SK-N-SH treated with all-trans-retinoic acid at 6 μM for 48 hours (cell line): ENCODE data around the gene SLC44A3.
A peak's percentile ranks its signal among the peaks of the same experiment; 100 is the strongest.

Source experiments
- ATAC-seq: fragments of 200-7000 bp; cut with Tn5 transposase; 3 replicates; pipeline ENCODE4 v1.9.1; 2020; ENCODE audit warnings: mild to moderate bottlenecking, moderate library complexity
- ARNTL ChIP-seq: fragments of 450-650 bp; formaldehyde crosslinking; IDR thresholded peaks from 2 replicates; pipeline ENCODE4 v1.5.0; 2020; ENCODE audit warnings: low read depth, mild to moderate bottlenecking, moderate library complexity, borderline replicate concordance
- BACH2 ChIP-seq: fragments of 250-450 bp; sonication (Bioruptor Pico); IDR thresholded peaks from 2 replicates; pipeline ENCODE4 v1.9.0; 2021; ENCODE audit warnings: mild to moderate bottlenecking, borderline replicate concordance
- CSRNP3 ChIP-seq: fragments of 250-450 bp; sonication (Bioruptor Pico); IDR thresholded peaks from 2 replicates; pipeline ENCODE4 v1.5.1; 2021; ENCODE audit warnings: mild to moderate bottlenecking, moderate library complexity
- GLIS3 ChIP-seq: fragments of 250-450 bp; sonication (Bioruptor Pico); IDR thresholded peaks from 2 replicates; pipeline ENCODE4 v1.5.0; 2020; ENCODE audit warnings: mild to moderate bottlenecking, moderate library complexity
- ISL1 ChIP-seq: fragments of 250-450 bp; sonication (Bioruptor Pico); IDR thresholded peaks from 2 replicates; pipeline ENCODE4 v2.1.2; 2022; ENCODE audit warnings: mild to moderate bottlenecking, moderate library complexity
- OSR1 ChIP-seq: fragments of 250-450 bp; sonication (Bioruptor Pico); IDR thresholded peaks from 2 replicates; pipeline ENCODE4 v1.8.0; 2022; ENCODE audit warnings: moderate library complexity, mild to moderate bottlenecking, inconsistent platforms
- POU6F1 ChIP-seq: fragments of 250-450 bp; sonication (Bioruptor Pico); IDR thresholded peaks from 2 replicates; pipeline ENCODE4 v1.8.0; 2021; ENCODE audit warnings: low read depth, mild to moderate bottlenecking, moderate library complexity, borderline replicate concordance
- PPARA ChIP-seq: fragments of 250-450 bp; sonication (Bioruptor Pico); IDR thresholded peaks from 2 replicates; pipeline ENCODE4 v1.5.0; 2020; ENCODE audit warnings: mild to moderate bottlenecking, borderline replicate concordance
- SNAI2 ChIP-seq: fragments of 250-450 bp; sonication (Bioruptor Pico); IDR thresholded peaks from 2 replicates; pipeline ENCODE4 v1.5.0; 2020; ENCODE audit warnings: mild to moderate bottlenecking, moderate library complexity
- TOX ChIP-seq: fragments of 250-450 bp; sonication (Bioruptor Pico); IDR thresholded peaks from 2 replicates; pipeline ENCODE4 v1.8.0; 2021; ENCODE audit warnings: mild to moderate bottlenecking, moderate library complexity, borderline replicate concordance
- TSHZ2 ChIP-seq: fragments of 250-450 bp; sonication (Bioruptor Pico); IDR thresholded peaks from 2 replicates; pipeline ENCODE4 v1.5.0; 2020; ENCODE audit warnings: mild to moderate bottlenecking, moderate library complexity
- ZC3H10 ChIP-seq: fragments of 250-450 bp; sonication (Bioruptor Pico); IDR thresholded peaks from 2 replicates; pipeline ENCODE4 v1.5.1; 2021; ENCODE audit warnings: mild to moderate bottlenecking, moderate library complexity
- ZFP3 ChIP-seq: fragments of 250-450 bp; sonication (Bioruptor Pico); IDR thresholded peaks from 2 replicates; pipeline ENCODE4 v1.5.0; 2020; ENCODE audit warnings: mild to moderate bottlenecking, moderate library complexity
- ZNF565 ChIP-seq: fragments of 450-650 bp; formaldehyde crosslinking; conservative IDR thresholded peaks from 2 replicates; pipeline ENCODE4 v1.5.0; 2020; ENCODE audit warnings: low read depth, mild to moderate bottlenecking, moderate library complexity
- ZNF8 ChIP-seq: fragments of 450-650 bp; formaldehyde crosslinking; IDR thresholded peaks from 2 replicates; pipeline ENCODE4 v1.5.0; 2020; ENCODE audit warnings: mild to moderate bottlenecking, moderate library complexity
- TF ChIP-seq, protein P1 (sequence below): fragments of 250-450 bp; sonication (Bioruptor Pico); IDR thresholded peaks from 2 replicates; pipeline ENCODE4 v1.8.0; 2020; ENCODE audit warnings: mild to moderate bottlenecking, moderate library complexity, borderline replicate concordance
- TF ChIP-seq, protein P2 (sequence below): fragments of 250-450 bp; sonication (Bioruptor Pico); IDR thresholded peaks from 2 replicates; pipeline ENCODE4 v1.5.1; 2020; ENCODE audit warnings: low read depth, mild to moderate bottlenecking, moderate library complexity

Gene SLC44A3

GRCh38 chr1:94873520-94874351 is 53.6 kb downstream of the SLC44A3 start:
- TF ChIP-seq POU6F1 (CRISPR knock-in tag), result no peak
- peak; percentile 30 for ATAC-seq

DNA sequence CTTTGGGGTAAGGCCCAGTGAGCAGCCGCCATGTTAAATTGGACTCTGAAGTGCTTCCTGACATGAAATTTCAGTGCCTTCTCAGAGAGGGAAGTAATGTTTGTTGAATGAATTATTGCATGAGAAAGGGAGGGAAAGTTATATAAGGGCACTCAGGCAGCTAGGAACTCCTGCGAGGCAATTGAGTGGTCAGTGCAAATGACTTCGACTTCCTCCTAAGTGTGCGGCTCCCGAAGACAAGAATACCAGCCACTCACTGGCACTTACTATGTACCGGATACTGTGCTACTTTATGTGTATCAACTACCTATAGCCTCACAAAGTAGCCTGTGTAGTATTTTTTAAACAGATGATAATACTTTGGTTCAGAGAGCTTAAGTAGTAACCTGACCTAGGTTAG is 54.3 kb downstream of the SLC44A3 start:
- no peak for ATAC-seq
- TF ChIP-seq TOX (CRISPR knock-in tag) (no peak), GLIS3 (CRISPR knock-in tag) (no peak), POU6F1 (CRISPR knock-in tag) (no peak), ZNF8 (CRISPR knock-in tag) (no peak), SNAI2 (no peak), BACH2 (no peak), CSRNP3 (CRISPR knock-in tag) (no peak), ZFP3 (no peak)
- TF ChIP-seq, protein P1, sequence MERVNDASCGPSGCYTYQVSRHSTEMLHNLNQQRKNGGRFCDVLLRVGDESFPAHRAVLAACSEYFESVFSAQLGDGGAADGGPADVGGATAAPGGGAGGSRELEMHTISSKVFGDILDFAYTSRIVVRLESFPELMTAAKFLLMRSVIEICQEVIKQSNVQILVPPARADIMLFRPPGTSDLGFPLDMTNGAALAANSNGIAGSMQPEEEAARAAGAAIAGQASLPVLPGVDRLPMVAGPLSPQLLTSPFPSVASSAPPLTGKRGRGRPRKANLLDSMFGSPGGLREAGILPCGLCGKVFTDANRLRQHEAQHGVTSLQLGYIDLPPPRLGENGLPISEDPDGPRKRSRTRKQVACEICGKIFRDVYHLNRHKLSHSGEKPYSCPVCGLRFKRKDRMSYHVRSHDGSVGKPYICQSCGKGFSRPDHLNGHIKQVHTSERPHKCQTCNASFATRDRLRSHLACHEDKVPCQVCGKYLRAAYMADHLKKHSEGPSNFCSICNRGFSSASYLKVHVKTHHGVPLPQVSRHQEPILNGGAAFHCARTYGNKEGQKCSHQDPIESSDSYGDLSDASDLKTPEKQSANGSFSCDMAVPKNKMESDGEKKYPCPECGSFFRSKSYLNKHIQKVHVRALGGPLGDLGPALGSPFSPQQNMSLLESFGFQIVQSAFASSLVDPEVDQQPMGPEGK (CRISPR knock-in tag), result no peak
- TF ChIP-seq, protein P2, sequence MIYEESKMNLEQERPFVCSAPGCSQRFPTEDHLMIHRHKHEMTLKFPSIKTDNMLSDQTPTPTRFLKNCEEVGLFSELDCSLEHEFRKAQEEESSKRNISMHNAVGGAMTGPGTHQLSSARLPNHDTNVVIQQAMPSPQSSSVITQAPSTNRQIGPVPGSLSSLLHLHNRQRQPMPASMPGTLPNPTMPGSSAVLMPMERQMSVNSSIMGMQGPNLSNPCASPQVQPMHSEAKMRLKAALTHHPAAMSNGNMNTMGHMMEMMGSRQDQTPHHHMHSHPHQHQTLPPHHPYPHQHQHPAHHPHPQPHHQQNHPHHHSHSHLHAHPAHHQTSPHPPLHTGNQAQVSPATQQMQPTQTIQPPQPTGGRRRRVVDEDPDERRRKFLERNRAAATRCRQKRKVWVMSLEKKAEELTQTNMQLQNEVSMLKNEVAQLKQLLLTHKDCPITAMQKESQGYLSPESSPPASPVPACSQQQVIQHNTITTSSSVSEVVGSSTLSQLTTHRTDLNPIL (CRISPR knock-in tag), result no peak

- TF ChIP-seq ZC3H10 (CRISPR knock-in tag), result no peak
- TF ChIP-seq ZNF565 (CRISPR knock-in tag), result no peak
- no peak for TF ChIP-seq BACH2
- no peak for TF ChIP-seq SNAI2
- no peak for TF ChIP-seq OSR1 (CRISPR knock-in tag)
- no peak for TF ChIP-seq PPARA
- no peak for TF ChIP-seq ISL1
- no peak for TF ChIP-seq ARNTL (CRISPR knock-in tag)
- no peak for TF ChIP-seq TSHZ2 (CRISPR knock-in tag)
- no peak for TF ChIP-seq CSRNP3 (CRISPR knock-in tag)
- no peak for ATAC-seq
Measured at GRCh38 chr1:94875794-94876193, 55.6 kb downstream of the SLC44A3 start.
